Lower leg skin (tissue), 3 donors: ENCODE data around the gene SELENOO.

Experiments
- POLR2A ChIP-seq, 2 donors: fragments of 450-650 bp; IDR thresholded peaks; one replicate each; pipeline ENCODE4 v1.6.1; 2016 to 2017; ENCODE audit warnings: antibody characterized with exemption in 2 of 2, mild to moderate bottlenecking in 1 of 2, moderate library complexity in 1 of 2
- TF ChIP-seq, protein P1 (sequence below), 3 donors: fragments of 450-650 bp; IDR thresholded peaks; one replicate each; pipeline ENCODE4 v1.5.1; 2016; ENCODE audit warnings: antibody characterized with exemption in 3 of 3, mild to moderate bottlenecking in 3 of 3, moderate library complexity in 2 of 3

DNA sequence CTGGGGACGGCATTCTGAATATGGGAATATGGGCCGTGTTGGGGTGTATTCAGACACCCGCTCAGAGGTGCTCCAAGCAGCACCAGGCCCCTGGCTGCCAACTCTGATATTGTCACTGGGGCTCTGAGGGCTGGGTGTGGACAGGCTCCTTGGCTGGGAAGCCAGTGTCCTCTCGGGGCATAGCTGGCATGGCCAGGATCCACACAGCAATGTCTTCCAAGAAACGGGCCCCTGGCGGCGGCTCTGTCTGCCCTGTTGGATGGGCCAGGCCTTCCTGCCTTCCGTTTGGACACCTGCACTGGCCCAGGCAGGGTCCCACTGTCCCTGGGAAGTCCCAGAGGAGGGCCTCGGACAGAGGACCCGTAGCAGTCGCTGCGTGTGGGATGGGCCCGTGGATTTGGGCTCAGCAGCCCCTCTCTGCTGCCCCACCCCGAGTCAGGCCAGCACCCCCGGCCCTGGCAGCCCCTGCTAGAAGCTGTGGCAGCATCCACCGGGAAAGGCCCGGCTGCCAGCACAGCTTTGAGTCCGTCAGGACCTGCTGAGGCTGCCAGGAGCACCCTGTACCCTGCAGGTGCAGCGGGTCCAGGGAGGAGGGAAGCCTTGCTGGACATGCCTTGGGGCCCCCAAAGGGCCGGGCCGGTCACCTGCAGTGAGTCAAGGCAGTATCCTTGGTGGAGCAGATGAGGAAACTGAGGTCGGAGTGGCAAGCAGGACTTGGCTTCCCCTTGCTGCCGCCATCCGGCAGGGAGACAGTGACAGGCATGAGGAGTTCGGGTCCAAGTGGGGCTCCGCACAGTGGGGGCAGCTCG, 26.2 kb upstream of the SELENOO start:
- TF ChIP-seq, protein P1, sequence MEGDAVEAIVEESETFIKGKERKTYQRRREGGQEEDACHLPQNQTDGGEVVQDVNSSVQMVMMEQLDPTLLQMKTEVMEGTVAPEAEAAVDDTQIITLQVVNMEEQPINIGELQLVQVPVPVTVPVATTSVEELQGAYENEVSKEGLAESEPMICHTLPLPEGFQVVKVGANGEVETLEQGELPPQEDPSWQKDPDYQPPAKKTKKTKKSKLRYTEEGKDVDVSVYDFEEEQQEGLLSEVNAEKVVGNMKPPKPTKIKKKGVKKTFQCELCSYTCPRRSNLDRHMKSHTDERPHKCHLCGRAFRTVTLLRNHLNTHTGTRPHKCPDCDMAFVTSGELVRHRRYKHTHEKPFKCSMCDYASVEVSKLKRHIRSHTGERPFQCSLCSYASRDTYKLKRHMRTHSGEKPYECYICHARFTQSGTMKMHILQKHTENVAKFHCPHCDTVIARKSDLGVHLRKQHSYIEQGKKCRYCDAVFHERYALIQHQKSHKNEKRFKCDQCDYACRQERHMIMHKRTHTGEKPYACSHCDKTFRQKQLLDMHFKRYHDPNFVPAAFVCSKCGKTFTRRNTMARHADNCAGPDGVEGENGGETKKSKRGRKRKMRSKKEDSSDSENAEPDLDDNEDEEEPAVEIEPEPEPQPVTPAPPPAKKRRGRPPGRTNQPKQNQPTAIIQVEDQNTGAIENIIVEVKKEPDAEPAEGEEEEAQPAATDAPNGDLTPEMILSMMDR (IDR thresholded peaks at IDR 0.05), result no peak
- TF ChIP-seq POLR2A (IDR thresholded peaks at IDR 0.05), result no peak
